Measurements from ENCODE around the gene ADGRE2. TPM values are rescaled to one million over a fixed set of nuclear protein-coding genes. Genes with fewer than 3 reads are reported as not detected.

The ADGRE2 gene
- total RNA-seq, 1 donor: 46.0 TPM

GRCh38 chr19:14748601-14749000, 29.8 kb downstream of the ADGRE2 start:
- DNase-seq (ENCODE audit: low read depth in 2 of 3, low spot score in 2 of 3): peak in 1 of 3 donors; percentile 29

- peak in 2 of 3 donors; percentile 65 to 76 for DNase-seq (ENCODE audit: low read depth in 2 of 3, low spot score in 2 of 3)
Observed at GRCh38 chr19:14746886-14747285, 31.5 kb downstream of the ADGRE2 start.

GRCh38 chr19:14735915-14736314, 42.4 kb downstream of the ADGRE2 start:
- DNase-seq (ENCODE audit: low read depth in 2 of 3, low spot score in 2 of 3): no peak

DNA sequence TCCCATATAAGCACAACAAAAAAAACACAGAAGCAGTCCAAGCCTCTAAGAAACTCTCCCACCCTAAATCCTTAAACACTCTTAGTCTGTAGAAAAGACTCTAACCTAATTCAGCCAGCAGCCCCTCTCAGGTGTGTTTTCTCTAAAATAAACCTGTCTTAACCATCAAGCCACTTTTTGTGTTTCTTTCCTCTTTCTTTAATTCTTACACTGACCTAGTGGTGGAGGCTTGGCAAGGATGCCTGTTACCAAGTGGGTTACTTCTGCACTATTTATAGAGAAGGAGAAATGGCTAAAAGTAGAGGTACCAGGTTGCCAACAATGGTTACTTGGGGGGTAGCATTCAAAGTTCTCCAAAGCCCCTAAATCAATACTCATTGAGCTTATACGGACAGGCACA, 44.8 kb downstream of the ADGRE2 start:
- no peak for DNase-seq (ENCODE audit: low read depth in 2 of 3, low spot score in 2 of 3)

- no peak for DNase-seq (ENCODE audit: low read depth in 2 of 3, low spot score in 2 of 3)
Observed at GRCh38 chr19:14732510-14732909, 45.9 kb downstream of the ADGRE2 start.

GRCh38 chr19:14731200-14731599, 47.2 kb downstream of the ADGRE2 start:
- DNase-seq (ENCODE audit: low read depth in 2 of 3, low spot score in 2 of 3): no peak

DNA sequence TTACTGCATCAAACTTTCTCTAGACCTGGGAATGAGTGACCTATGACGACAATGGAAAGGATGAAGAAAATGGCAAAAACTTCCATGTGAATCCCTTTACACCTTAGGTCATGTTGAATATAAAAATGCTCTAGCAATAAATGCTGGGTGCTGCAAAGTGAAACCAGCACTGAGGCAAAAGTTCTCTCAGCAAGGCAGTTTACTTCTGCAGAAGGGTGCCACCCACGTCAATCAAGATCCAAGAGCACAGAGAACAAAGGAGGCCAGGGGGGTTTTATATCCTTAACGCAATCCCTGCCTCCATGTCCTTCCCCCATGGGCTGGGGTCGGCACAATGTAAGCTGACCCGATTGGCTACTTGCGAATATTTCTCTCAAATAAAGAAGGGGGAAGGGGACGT, 49.8 kb downstream of the ADGRE2 start:
- DNase-seq (ENCODE audit: low read depth in 2 of 3, low spot score in 2 of 3): no peak

GRCh38 chr19:14722127-14722526, 56.2 kb downstream of the ADGRE2 start:
- DNase-seq (ENCODE audit: low read depth in 2 of 3, low spot score in 2 of 3): no peak

GRCh38 chr19:14719162-14719561, 59.2 kb downstream of the ADGRE2 start:
- DNase-seq (ENCODE audit: low read depth in 2 of 3, low spot score in 2 of 3): no peak

- no peak for DNase-seq (ENCODE audit: low read depth in 2 of 3, low spot score in 2 of 3)
Observed at GRCh38 chr19:14718522-14719116, 59.7 kb downstream of the ADGRE2 start.

DNA sequence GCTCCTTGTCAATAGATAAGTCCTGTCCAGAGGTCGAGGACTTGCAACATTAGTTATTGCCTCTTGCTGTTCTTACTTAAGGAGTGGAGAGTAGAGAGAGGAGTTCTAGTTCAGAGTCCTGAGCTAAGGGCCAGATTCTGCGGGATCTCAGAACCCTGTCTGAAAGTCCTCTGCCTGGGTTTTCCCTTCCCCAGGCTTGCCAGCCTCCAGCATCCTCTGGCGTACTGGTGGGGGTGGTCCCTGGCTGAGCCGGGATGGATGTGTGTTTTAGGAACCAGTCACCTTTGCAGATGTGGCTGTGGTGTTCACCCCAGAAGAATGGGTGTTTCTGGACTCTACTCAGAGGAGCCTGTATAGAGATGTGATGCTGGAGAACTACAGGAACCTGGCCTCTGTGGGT, 62.5 kb downstream of the ADGRE2 start:
- no peak for DNase-seq (ENCODE audit: low read depth in 2 of 3, low spot score in 2 of 3)

DNA sequence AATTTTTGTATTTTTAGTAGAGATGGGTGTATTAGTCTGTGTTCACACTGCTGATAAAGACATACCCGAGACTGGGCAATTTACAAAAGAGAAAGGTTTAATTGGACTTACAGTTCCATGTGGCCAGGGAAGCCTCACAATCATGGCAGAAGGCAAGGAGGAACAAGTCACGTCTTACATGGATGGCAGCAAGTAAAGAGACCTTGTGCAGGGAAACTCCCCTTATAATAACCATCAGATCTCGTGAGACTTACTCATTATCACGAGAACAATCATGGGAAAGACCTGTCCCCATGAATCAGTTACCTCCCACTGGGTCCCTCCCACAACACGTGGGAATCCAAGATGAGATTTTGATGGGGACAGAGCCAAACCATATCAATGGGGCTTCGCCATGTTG, 73.9 kb downstream of the ADGRE2 start:
- no peak for DNase-seq (ENCODE audit: low read depth in 2 of 3, low spot score in 2 of 3)

- DNase-seq (ENCODE audit: low read depth in 2 of 3, low spot score in 2 of 3): no peak
Observed at GRCh38 chr19:14703833-14704232, 74.5 kb downstream of the ADGRE2 start.

DNA sequence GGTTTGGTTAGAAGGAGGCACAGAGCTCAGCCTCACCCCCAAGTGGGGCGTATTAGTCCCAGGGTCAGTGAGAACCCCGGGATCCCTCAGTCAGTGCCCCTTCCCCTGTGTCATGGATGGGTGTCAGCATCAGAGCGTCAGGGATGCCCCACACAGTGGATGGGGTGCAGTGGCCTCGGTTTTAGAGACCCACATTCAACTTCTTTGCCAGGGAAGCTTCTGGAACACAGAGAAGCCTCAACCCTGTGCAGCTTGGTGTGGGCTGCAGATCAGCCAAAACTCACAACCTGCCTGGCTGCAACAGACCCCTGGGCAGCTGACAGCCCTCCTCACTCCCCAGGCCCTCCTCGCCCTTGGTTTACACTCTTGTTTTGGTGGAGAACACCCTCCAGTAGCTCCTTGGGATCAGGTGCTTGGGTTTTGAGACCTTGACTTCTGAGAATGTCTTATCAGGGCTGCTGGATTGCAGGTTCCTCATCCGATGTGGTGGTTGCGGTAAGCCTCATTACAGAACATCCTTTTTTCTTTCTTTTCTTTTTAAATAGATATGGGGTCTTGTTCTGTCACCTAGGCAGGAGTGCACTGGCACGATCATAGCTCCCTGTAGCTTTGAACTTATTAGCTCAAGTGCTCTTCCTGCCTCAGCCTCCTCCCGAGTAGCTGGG, 77.5 kb downstream of the ADGRE2 start:
- DNase-seq (ENCODE audit: low read depth in 2 of 3, low spot score in 2 of 3): no peak

GRCh38 chr19:14699641-14700040, 78.7 kb downstream of the ADGRE2 start:
- DNase-seq (ENCODE audit: low read depth in 2 of 3, low spot score in 2 of 3): no peak

- no peak for DNase-seq (ENCODE audit: low read depth in 2 of 3, low spot score in 2 of 3)
Observed at GRCh38 chr19:14695471-14695870, 82.9 kb downstream of the ADGRE2 start.

DNA sequence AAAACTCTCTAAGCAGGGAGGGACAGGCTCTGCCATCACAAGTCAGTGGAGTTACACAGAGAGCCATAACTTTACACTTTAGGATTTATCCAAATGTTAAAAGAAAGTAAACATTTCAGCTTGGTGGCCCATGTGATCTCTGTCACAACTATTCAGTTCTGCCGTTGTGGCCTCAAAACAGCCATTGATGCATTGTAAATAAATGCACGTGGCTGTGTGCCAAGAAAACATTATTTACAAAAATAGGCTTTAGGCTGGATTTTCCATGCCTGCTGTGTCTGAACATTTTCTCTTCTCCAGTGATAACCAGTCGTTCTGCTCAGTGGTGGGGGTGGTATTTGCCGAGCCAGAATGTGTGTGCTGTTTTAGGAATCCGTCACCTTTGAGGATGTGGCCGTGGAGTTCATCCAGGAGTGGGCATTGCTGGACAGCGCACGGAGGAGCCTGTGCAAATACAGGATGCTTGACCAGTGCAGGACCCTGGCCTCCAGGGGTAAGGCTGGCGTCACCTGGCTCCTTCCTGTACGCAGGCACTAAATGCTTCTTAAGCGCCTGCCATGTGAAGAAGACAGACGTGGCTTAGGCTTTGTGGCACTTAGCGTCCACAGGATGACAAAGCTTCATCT, 83.6 kb downstream of the ADGRE2 start:
- DNase-seq (ENCODE audit: low read depth in 2 of 3, low spot score in 2 of 3): no peak

- peak; percentile 93 to 97 (median 94) for DNase-seq (ENCODE audit: low read depth in 2 of 3, low spot score in 2 of 3)
Observed at GRCh38 chr19:14689598-14690503, 88.5 kb downstream of the ADGRE2 start, which contains the start of gene ZNF333. ZNF333 (plus strand) TSS chr19:14690048; CDS start chr19:14693492, 3,444 bp downstream.

DNA sequence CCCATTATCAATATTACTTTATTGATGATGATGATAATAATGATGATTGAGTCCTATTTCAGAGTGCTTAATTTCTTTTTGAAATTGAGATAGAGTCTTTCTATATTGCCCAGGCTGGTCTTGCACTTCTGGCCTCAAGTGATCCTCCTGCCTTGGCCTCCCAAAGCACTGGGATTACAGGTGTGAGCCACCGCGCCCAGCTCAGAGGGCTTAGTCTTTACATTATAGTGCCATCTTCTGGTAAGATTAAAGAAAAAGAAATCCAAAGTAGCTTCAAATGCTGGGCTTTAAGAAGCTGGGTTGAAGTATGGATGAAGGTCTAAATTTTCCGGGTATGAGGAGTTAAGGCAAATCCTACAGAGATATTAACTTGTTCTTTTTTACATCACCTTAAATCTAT, 91.9 kb downstream of the ADGRE2 start:
- peak in 1 of 3 donors; percentile 52 for DNase-seq (ENCODE audit: low read depth in 2 of 3, low spot score in 2 of 3)

DNA sequence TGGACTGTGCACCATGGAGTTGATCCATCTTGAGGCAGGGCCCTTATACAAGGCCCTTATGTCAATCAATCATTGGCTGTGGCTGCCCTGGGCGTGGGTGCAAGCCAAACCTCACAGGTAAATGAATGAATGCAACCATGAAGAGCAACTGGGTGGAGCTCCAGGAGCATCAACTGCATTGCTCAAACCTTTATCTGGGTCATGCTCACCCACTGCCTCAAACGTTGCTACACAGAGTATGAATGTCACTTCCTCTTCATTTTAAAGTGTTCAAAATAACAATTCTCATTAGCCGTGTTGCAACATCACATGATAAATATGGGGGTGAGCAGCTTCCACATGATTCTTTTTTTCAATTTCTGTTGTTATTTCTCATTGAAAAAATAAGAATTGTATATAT, 94.9 kb downstream of the ADGRE2 start:
- peak in 1 of 3 donors; percentile 60 for DNase-seq (ENCODE audit: low read depth in 2 of 3, low spot score in 2 of 3)
